OCI-LY1 (cell line): ENCODE data around the gene EPS8L3.

ENCODE experiments used
- EZH2 ChIP-seq: fragments of 200-600 bp; sonication (generic), shearing (Covaris generic); IDR thresholded peaks from 2 replicates; pipeline ENCODE4 v1.8.0; 2017; ENCODE audit warnings: borderline replicate concordance, mixed run types, mild to moderate bottlenecking, antibody characterized with exemption, low read length, moderate library complexity, mixed read lengths
- TF ChIP-seq, protein P1 (sequence below): fragments of 200-600 bp; sonication (generic), shearing (Covaris generic); IDR thresholded peaks from 2 replicates; pipeline ENCODE4 v1.5.1; 2017; ENCODE audit warnings: mild to moderate bottlenecking, antibody characterized with exemption, low read length, moderate library complexity, mixed read lengths

DNA sequence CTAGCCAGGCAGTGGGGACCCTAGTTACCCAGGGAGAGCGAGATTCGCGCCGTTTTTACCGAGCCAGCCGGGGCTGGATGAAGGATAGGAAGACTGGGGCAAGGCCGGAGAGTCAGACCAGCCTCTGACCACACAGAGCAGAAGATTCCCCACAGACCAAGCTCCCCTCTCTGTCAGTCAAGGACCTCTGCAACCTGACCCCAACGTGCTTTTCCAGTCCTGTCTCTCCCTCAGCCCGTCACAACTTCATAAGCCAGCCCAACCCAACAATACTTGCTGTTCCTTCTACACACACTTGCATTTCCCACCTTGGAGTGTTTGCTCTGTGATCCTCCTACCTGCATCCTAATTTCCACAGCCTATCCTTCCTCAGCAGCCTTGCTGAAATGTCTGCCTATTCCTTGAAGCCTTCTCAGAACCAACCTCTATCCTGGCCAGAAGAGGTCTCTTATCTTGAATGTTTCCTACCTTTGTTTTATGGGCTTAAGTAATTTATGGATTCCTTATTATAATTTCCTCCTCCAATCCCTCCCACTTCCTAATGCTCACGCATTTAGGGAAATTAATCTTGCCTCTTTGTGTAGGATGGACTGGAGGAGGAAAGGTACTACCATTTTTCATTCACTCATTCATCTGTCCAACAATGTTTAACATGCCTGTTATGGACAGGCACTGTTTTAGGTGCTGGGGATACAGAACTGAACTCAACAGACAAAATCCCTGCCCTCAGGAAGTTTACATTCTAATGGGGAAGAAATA, 22.9 kb downstream of the EPS8L3 start, which contains the start of gene GSTM3:
- TF ChIP-seq, protein P1, sequence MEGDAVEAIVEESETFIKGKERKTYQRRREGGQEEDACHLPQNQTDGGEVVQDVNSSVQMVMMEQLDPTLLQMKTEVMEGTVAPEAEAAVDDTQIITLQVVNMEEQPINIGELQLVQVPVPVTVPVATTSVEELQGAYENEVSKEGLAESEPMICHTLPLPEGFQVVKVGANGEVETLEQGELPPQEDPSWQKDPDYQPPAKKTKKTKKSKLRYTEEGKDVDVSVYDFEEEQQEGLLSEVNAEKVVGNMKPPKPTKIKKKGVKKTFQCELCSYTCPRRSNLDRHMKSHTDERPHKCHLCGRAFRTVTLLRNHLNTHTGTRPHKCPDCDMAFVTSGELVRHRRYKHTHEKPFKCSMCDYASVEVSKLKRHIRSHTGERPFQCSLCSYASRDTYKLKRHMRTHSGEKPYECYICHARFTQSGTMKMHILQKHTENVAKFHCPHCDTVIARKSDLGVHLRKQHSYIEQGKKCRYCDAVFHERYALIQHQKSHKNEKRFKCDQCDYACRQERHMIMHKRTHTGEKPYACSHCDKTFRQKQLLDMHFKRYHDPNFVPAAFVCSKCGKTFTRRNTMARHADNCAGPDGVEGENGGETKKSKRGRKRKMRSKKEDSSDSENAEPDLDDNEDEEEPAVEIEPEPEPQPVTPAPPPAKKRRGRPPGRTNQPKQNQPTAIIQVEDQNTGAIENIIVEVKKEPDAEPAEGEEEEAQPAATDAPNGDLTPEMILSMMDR, result no peak
- no peak for TF ChIP-seq EZH2
